ENCODE data around the gene PM20D1. TPM values are rescaled to one million over a fixed set of nuclear protein-coding genes. Genes with fewer than 3 reads are reported as not detected.

Gene PM20D1
- total and polyA plus RNA-seq, 8 donors = 0.45 to 12.3 (median 2.7) TPM; not detected in 2

DNA sequence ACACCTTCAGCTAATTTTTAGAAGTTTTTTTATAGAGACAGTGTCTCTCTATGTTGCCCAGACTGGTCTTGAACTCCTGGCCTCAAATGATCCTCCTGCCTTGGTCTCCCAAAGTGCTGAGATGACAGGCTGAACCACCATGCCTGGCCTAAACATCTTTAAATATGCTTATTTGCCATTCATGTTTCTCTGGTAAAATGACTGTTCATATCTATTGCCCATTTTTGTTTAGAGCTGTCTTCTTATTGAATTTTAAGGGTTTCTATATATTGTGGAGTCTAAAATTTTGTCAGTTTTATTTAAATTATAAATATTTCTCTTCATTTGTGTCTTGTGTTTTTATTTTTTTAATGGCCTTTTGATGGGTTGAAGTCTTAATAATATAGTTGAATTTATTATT lies 3.0 kb upstream of the PM20D1 start:
- no peak overlapping the region for H3K27ac ChIP-seq
- intact Hi-C loops (cut with DNase I; ENCODE audit: low total_unique reads) = no loop called here
- H3K4me3 ChIP-seq = no peak overlapping the region
- no peaks in the 10 kb centered on the region for H3K36me3 ChIP-seq
- no peaks in the 10 kb centered on the region for H3K27me3 ChIP-seq
- DNase-seq = no peak
- H3K9me3 ChIP-seq = peaks cover 0 to 8% (median 6%) of the 10 kb centered on the region in 4 donors
- peaks cover 0 to 24% (median 15%) of the 10 kb centered on the region in 4 donors for H3K4me1 ChIP-seq
- TF ChIP-seq EP300 (IDR thresholded peaks at IDR 0.05) (no peak), POLR2AphosphoS5 (IDR thresholded peaks at IDR 0.05) (no peak), POLR2A (IDR thresholded peaks at IDR 0.05) (no peak)
- TF ChIP-seq, protein P1, sequence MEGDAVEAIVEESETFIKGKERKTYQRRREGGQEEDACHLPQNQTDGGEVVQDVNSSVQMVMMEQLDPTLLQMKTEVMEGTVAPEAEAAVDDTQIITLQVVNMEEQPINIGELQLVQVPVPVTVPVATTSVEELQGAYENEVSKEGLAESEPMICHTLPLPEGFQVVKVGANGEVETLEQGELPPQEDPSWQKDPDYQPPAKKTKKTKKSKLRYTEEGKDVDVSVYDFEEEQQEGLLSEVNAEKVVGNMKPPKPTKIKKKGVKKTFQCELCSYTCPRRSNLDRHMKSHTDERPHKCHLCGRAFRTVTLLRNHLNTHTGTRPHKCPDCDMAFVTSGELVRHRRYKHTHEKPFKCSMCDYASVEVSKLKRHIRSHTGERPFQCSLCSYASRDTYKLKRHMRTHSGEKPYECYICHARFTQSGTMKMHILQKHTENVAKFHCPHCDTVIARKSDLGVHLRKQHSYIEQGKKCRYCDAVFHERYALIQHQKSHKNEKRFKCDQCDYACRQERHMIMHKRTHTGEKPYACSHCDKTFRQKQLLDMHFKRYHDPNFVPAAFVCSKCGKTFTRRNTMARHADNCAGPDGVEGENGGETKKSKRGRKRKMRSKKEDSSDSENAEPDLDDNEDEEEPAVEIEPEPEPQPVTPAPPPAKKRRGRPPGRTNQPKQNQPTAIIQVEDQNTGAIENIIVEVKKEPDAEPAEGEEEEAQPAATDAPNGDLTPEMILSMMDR (IDR thresholded peaks at IDR 0.05) = no peak

DNA sequence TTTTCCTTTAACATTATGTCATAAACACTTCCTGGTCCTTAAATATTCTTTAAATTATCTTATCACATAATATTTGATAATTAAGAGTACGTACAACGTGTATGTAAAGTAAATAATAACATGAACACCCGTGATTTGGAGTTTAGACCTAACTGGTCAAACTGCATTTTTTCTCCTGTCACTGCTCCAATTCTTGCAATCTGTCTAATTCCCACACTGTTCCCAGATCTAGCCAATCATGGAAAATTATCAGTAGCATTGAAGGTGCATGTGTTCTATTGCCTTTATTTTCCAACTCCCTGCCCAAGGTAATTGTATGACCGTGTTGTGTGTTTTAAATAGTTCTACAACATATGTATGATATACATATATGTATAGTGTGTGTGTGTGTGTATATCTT lies 2.1 kb upstream of the PM20D1 start:
- Histone ChIP-seq H3K36me3 (no peaks in the 10 kb centered on the region), H3K27ac (peak overlapping the region in 3 of 5 donors; percentile 29 to 51 (median 33)), H3K27me3 (no peaks in the 10 kb centered on the region), H3K9me3 (peaks cover 0 to 8% (median 6%) of the 10 kb centered on the region in 4 donors), H3K4me1 (peaks cover 0 to 24% (median 14%) of the 10 kb centered on the region in 4 donors), H3K4me3 (no peak overlapping the region)
- 34 to 51% (median 37%) methylated on average over 4 of the region's 4 CpGs for WGBS, 5 donors
- intact Hi-C loops (cut with DNase I; ENCODE audit: low total_unique reads) = no loop called here
- no peak for TF ChIP-seq EP300 (IDR thresholded peaks at IDR 0.05)
- peak in 1 of 3 donors; percentile 73 for TF ChIP-seq POLR2AphosphoS5 (IDR thresholded peaks at IDR 0.05)
- peak in 1 of 2 donors; percentile 64 for DNase-seq

DNA sequence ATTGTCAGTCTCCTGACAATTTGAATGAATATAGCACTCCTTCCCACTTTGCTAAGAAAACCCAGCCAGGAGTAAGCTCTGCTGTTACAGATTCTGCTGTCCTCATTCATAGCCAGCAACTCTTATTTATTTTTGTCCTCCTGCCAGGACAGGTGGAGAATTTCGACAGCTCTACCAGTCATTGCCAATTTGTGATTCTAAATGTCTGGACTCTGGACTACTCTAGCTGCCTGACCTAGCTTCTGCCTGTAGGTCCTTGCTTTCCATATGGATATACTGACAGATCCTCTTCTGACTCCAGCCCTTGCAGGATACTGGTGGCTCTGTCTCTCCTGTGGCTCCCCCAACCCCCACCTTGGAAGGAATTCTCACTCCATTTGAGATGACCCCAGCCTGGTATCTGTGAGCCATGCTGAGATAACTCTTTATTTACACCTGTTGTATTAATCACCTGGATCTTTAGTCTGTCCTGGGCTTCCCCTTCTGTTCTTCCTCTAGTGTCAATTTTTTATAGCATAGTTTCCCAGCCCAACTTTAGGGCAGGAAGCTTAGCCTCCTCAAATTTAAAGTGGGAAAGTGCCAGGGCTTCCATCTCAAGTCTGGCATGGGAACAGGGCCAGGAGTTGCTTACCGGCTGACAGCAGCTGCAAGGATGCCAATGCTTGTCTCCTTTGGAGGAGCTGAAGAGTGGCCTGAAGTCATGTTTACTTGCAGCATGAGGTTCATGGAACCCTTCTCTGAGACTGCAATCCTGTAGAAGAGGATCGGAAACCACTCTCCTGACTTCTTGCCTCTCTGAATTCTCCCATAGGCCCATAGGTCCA lies 6.7 kb downstream of the PM20D1 start:
- TF ChIP-seq POLR2A (IDR thresholded peaks at IDR 0.05) = no peak
- TF ChIP-seq POLR2AphosphoS5 (IDR thresholded peaks at IDR 0.05) = no peak
- TF ChIP-seq, protein P1 (IDR thresholded peaks at IDR 0.05) = no peak
- TF ChIP-seq EP300 (IDR thresholded peaks at IDR 0.05) = no peak
- Histone ChIP-seq H3K27me3 (no peaks in the 10 kb centered on the region), H3K4me3 (no peak overlapping the region), H3K9me3 (no peaks in the 10 kb centered on the region), H3K36me3 (no peaks in the 10 kb centered on the region), H3K4me1 (peaks cover 0 to 7% (median 0%) of the 10 kb centered on the region in 4 donors), H3K27ac (no peak overlapping the region)
- intact Hi-C loops (cut with DNase I; ENCODE audit: low total_unique reads) = no loop called here
- no peak for DNase-seq
- 54 to 68% (median 62%) methylated on average over 3 of the region's 3 CpGs for WGBS, 5 donors

DNA sequence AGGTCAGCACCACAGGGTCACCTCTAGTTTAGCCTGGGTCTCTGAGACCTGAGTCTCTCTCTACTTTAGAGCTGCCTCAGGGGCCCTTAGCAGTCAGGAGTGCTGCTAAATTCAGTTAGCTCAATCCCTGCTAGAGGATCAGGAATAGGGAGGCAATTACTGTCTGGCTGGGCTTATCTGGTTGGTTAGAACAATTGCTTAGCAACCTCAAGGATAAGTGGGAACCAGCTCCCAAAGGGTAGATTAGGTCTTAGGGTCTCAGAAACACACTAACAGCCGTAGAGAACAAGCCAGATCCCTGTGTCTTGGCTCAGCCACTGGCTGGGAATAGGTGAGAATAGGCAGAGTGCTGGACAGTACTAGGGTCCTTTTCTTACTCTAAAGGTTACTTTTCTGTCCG lies 7.7 kb downstream of the PM20D1 start:
- DNase-seq = no peak
- Histone ChIP-seq H3K36me3 (no peaks in the 10 kb centered on the region), H3K9me3 (no peaks in the 10 kb centered on the region), H3K4me1 (peaks cover 0 to 7% (median 0%) of the 10 kb centered on the region in 4 donors), H3K4me3 (no peak overlapping the region), H3K27me3 (no peaks in the 10 kb centered on the region), H3K27ac (no peak overlapping the region)
- intact Hi-C loops (cut with DNase I; ENCODE audit: low total_unique reads) = no loop called here
- TF ChIP-seq, protein P1 (IDR thresholded peaks at IDR 0.05) = no peak
- TF ChIP-seq POLR2A (IDR thresholded peaks at IDR 0.05) = no peak
- TF ChIP-seq POLR2AphosphoS5 (IDR thresholded peaks at IDR 0.05) = no peak
- TF ChIP-seq EP300 (IDR thresholded peaks at IDR 0.05) = no peak
- 79 to 89% (median 89%) methylated on average over 2 of the region's 2 CpGs for WGBS, 5 donors
